HCT116 (cell line): ENCODE measurements around the gene C11orf58. TPM values are rescaled to one million over a fixed set of nuclear protein-coding genes. Genes with fewer than 3 reads are reported as not detected.

ENCODE experiments used
- ATAC-seq: fragments of 200-7000 bp; cut with Tn5 transposase; 2 replicates; pipeline ENCODE4 v1.9.1; 2020; ENCODE audit warnings: mild to moderate bottlenecking, moderate library complexity
- BruUV-seq: library from RNA; stranded (reverse); fragments of 400-500 nt; replicated peaks from 2 replicates; lab custom pipeline; 2021; lab: Mats Ljungman, UMichigan
- CTCF ChIA-PET: fragments of 300-600 bp; sonication (Branson Sonifier 250); formaldehyde crosslinking; loops from one replicate; lab custom pipeline; 2021; ENCODE audit warnings: antibody characterized with exemption; lab: Charles Lee
- POLR2A ChIA-PET: fragments of 300-600, 350-600 bp; sonication (Branson Sonifier 250); formaldehyde crosslinking; loops from one replicate; lab custom pipeline; 2021; ENCODE audit warnings: antibody characterized with exemption; lab: Charles Lee
- RAD21 ChIA-PET, 2 experiments: fragments of 300-600 bp; sonication (Branson Sonifier 250); formaldehyde crosslinking; loops; one replicate each; lab custom pipeline; 2023; ENCODE audit warnings: low total read pairs in 2 of 2; ENCODE audit not compliant: uncharacterized antibody in 2 of 2, unreplicated experiment in 2 of 2, low non-redundant PET in 1 of 2; lab: Charles Lee
- DNase-seq: peaks from one replicate; pipeline ENCODE4 v3.0.0-alpha.2; 2010; ENCODE audit warnings: low read depth, low spot score
- H2AFZ ChIP-seq: fragments of 200-600 bp; shearing (Covaris generic), sonication (generic); 2 replicates; pipeline ENCODE4 v1.6.1; 2017; ENCODE audit warnings: low read depth, mixed run types, mixed read lengths, antibody characterized with exemption, low read length; ENCODE audit not compliant: poor library complexity, severe bottlenecking
- H3K27ac ChIP-seq: 2 replicates; pipeline ENCODE4 v1.5.1; 2012; ENCODE audit warnings: low read depth, low read length
- H3K27me3 ChIP-seq: fragments of 200-600 bp; sonication (generic); 2 replicates; pipeline ENCODE4 v1.6.1; 2016; ENCODE audit warnings: mixed run types, low read length, mixed read lengths; ENCODE audit not compliant: insufficient read depth
- H3K36me3 ChIP-seq, 2 experiments: fragments of 200-500 bp in 1 of 2; fragments of 200-600 bp in 1 of 2; sonication (Bioruptor generic) in 1 of 2; sonication (generic) in 1 of 2; 2 replicates each; pipeline versions ENCODE4 v1.5.1 to v1.6.1; 2014 to 2016; ENCODE audit warnings: low read length in 2 of 2, inconsistent platforms in 1 of 2, mixed read lengths in 1 of 2, mixed run types in 1 of 2; ENCODE audit not compliant: insufficient read depth in 2 of 2, control insufficient read depth in 1 of 2
- H3K4me1 ChIP-seq, 2 experiments: fragments of 200-600 bp in 1 of 2; sonication (generic) in 1 of 2; 2 replicates each; pipeline versions ENCODE4 v1.5.1 to v1.6.1; 2012 to 2017; ENCODE audit warnings: low read length in 2 of 2, inconsistent platforms in 1 of 2, mild to moderate bottlenecking in 1 of 2, mixed read lengths in 1 of 2, mixed run types in 1 of 2, moderate library complexity in 1 of 2; ENCODE audit not compliant: insufficient read depth in 2 of 2, control insufficient read depth in 1 of 2
- H3K4me2 ChIP-seq: fragments of 200-600 bp; sonication (generic); 2 replicates; pipeline ENCODE4 v1.6.1; 2017; ENCODE audit warnings: mixed run types, low read length, mixed read lengths
- H3K4me3 ChIP-seq, 2 experiments: fragments of 200-600 bp in 1 of 2; sonication (generic) in 1 of 2; replicated peaks in 1 of 2; 2 replicates each; pipeline ENCODE4 v1.5.1; 2011 to 2016; ENCODE audit warnings: low read length in 2 of 2, control low read depth in 1 of 2, low read depth in 1 of 2, mild to moderate bottlenecking in 1 of 2, mixed read lengths in 1 of 2, mixed run types in 1 of 2
- H3K79me2 ChIP-seq: fragments of 200-600 bp; sonication (generic); 2 replicates; pipeline ENCODE4 v1.6.1; 2017; ENCODE audit warnings: mild to moderate bottlenecking, mixed run types, low read length, moderate library complexity, mixed read lengths; ENCODE audit not compliant: insufficient read depth
- H3K9ac ChIP-seq: fragments of 200-600 bp; sonication (generic); 2 replicates; pipeline ENCODE4 v1.6.1; 2016; ENCODE audit warnings: low read length, mixed read lengths
- H3K9me2 ChIP-seq: fragments of 200-600 bp; sonication (generic), shearing (Covaris generic); 2 replicates; pipeline ENCODE4 v1.6.1; 2017; ENCODE audit warnings: mixed run types, mild to moderate bottlenecking, moderate library complexity; ENCODE audit not compliant: insufficient read depth
- H3K9me3 ChIP-seq, 2 experiments: fragments of 200-500 bp in 1 of 2; fragments of 200-600 bp in 1 of 2; sonication (Bioruptor generic) in 1 of 2; sonication (generic) in 1 of 2; 2 replicates each; pipeline ENCODE4 v1.6.1; 2014 to 2017; ENCODE audit warnings: low read length in 2 of 2, mixed read lengths in 2 of 2, inconsistent platforms in 1 of 2, low read depth in 1 of 2, mild to moderate bottlenecking in 1 of 2, mixed run types in 1 of 2, moderate library complexity in 1 of 2; ENCODE audit not compliant: control insufficient read depth in 1 of 2, insufficient read depth in 1 of 2
- H4K20me1 ChIP-seq: fragments of 200-600 bp; sonication (generic), shearing (Covaris generic); 2 replicates; pipeline ENCODE4 v1.6.1; 2017; ENCODE audit warnings: mixed run types, mild to moderate bottlenecking, moderate library complexity; ENCODE audit not compliant: insufficient read depth
- CBX3 ChIP-seq: IDR thresholded peaks from 2 replicates; pipeline ENCODE4 v1.6.1; 2012; ENCODE audit warnings: low read depth
- ELF1 ChIP-seq: IDR thresholded peaks from 2 replicates; pipeline ENCODE4 v1.6.1; 2012; ENCODE audit warnings: low read depth, borderline replicate concordance
- EZH2 ChIP-seq: fragments of 200-600 bp; sonication (generic); IDR thresholded peaks from 2 replicates; pipeline ENCODE4 v1.6.1; 2017; ENCODE audit warnings: antibody characterized with exemption, mixed run types
- EZH2phosphoT487 ChIP-seq: fragments of 200-600 bp; IDR thresholded peaks from 2 replicates; pipeline ENCODE4 v1.6.1; 2018; ENCODE audit warnings: antibody characterized with exemption, borderline replicate concordance
- FOSL1 ChIP-seq: IDR thresholded peaks from 2 replicates; pipeline ENCODE4 v1.6.1; 2012; ENCODE audit warnings: low read depth
- JUND ChIP-seq: IDR thresholded peaks from 2 replicates; pipeline ENCODE4 v1.6.1; 2012
- RAD21 ChIP-seq: IDR thresholded peaks from 2 replicates; pipeline ENCODE4 v1.6.1; 2012; ENCODE audit warnings: low read depth, mild to moderate bottlenecking
- SP1 ChIP-seq: IDR thresholded peaks from 2 replicates; pipeline ENCODE4 v1.6.1; 2012; ENCODE audit warnings: low read depth
- SRF ChIP-seq: IDR thresholded peaks from 2 replicates; pipeline ENCODE4 v1.6.1; 2012; ENCODE audit warnings: low read depth
- TCF7L2 ChIP-seq: IDR thresholded peaks from 2 replicates; pipeline ENCODE4 v1.7.0; 2011; ENCODE audit warnings: borderline replicate concordance, inconsistent platforms; ENCODE audit not compliant: insufficient read depth, insufficient read length; ENCODE audit errors: extremely low read depth
- YY1 ChIP-seq: IDR thresholded peaks from 2 replicates; pipeline ENCODE4 v1.6.1; 2011; ENCODE audit warnings: low read length, low read depth, moderate library complexity, mild to moderate bottlenecking; ENCODE audit not compliant: insufficient replicate concordance; ENCODE audit errors: extremely low read depth
- ZNF274 ChIP-seq: fragments of 200-500 bp; sonication (Bioruptor generic); IDR thresholded peaks from 2 replicates; pipeline ENCODE4 v1.6.1; 2014; ENCODE audit warnings: mild to moderate bottlenecking, low read depth, low read length, inconsistent platforms
- intact Hi-C: fragments of 100-400 bp; cut with micrococcal nuclease; formaldehyde crosslinking; loops from 2 replicates; pipeline ENCODE4 v1.10.0; 2022
- total RNA-seq: library from RNA; stranded (reverse); gene quantifications from one replicate; pipeline ENCODE4 v1.2.1, GENCODE V29; 2021; ENCODE audit not compliant: unreplicated experiment
- TF ChIP-seq, protein P1 (sequence below): IDR thresholded peaks from 2 replicates; pipeline ENCODE4 v1.6.1; 2012
- TF ChIP-seq, protein P2 (sequence below): IDR thresholded peaks from 2 replicates; pipeline ENCODE4 v1.6.1; 2012
- TF ChIP-seq, protein P3 (sequence below), 3 experiments: fragments of 200-600 bp in 1 of 3; sonication (generic) in 1 of 3; IDR thresholded peaks in 2 of 3; conservative IDR thresholded peaks in 1 of 3; 2 replicates each; pipeline ENCODE4 v1.5.1; 2012 to 2017; ENCODE audit warnings: low read depth in 2 of 3, low read length in 2 of 3, antibody characterized with exemption in 1 of 3, borderline replicate concordance in 1 of 3, control low read depth in 1 of 3, mild to moderate bottlenecking in 1 of 3, mixed read lengths in 1 of 3, mixed run types in 1 of 3, moderate library complexity in 1 of 3; ENCODE audit not compliant: insufficient read depth in 1 of 3
- TF ChIP-seq, protein P4 (sequence below): IDR thresholded peaks from 2 replicates; pipeline ENCODE4 v1.6.1; 2011; ENCODE audit warnings: mild to moderate bottlenecking, low read length, moderate library complexity; ENCODE audit not compliant: insufficient replicate concordance; ENCODE audit errors: extremely low read depth
- TF ChIP-seq, protein P5 (sequence below): IDR thresholded peaks from 2 replicates; pipeline ENCODE4 v1.6.1; 2012; ENCODE audit warnings: low read depth

The C11orf58 gene
- total RNA-seq, 1 experiment from 2014 or later, result 108 TPM

DNA sequence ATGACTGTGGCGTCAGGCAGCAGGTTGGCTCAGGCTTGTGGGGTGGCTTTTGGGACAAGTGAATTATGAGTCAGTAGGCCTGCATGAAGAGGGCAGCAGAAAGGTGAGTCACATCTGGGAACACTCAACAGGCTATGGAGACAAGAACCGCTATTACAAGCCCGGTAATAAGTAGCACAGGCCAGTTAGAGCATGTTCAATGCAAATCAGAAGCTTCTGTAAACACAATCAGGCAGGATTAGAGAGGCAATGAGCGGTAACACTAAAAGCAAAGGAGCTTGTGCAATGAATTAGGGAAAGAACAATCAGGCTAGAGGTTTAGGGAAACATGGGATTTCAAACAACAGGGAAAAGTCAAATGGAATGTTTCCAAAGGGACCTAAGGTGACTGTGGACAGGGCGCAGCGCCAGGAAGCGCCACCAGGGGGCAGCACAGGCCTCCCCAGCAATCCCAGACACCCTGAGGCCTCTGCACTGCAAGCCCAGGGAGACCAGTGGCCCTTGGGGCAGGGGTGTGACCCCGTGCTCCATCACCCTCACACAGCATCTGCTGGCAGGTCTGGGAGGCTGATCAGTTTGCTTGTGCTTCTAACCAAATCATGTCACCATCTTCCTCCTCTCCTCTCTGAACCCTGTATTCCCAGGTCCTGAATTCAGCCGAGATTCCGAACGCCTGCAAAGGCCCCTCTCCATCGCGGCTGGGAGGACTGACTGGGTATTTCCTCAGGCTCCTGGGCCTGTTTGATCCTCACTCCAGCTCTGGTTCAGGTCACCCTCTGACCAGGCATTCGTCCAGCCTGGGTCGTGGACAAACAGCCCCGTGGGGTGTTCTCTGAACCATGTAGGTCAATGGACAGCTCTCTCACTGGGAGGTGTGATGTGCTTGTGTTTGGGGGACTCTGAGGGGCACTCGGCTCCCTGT is 50.0 kb downstream of the C11orf58 start:
- RAD21 ChIA-PET, result no interaction called here
- H3K4me3 ChIP-seq, result no peak overlapping the region
- ATAC-seq (peak; percentile 83), DNase-seq (peak; percentile 75)
- intact Hi-C loops, result loop anchor here (1.0 to 5.0 kb wide), 3 partner anchors 149 to 275 kb away; no protein-coding TSS in a partner anchor
- H3K27ac ChIP-seq, result peak overlapping the region; percentile 37
- peak overlapping the region; percentile 29; the same call in 1 of the 2 replicates for H3K9ac ChIP-seq
- H3K9me2 ChIP-seq, result no peaks in the 10 kb centered on the region
- peaks cover 28 to 53% of the 10 kb centered on the region in 2 experiments for H3K4me1 ChIP-seq
- no peak overlapping the region for H2AFZ ChIP-seq
- H3K79me2 ChIP-seq, result no peaks in the 10 kb centered on the region
- BruUV-seq, result no TSS peak
- no peaks in the 10 kb centered on the region for H3K9me3 ChIP-seq
- H4K20me1 ChIP-seq, result no peaks in the 10 kb centered on the region
- POLR2A ChIA-PET, result no interaction called here
- no peaks in the 10 kb centered on the region for H3K27me3 ChIP-seq
- peak overlapping the region; percentile 70 for H3K4me2 ChIP-seq
- no peaks in the 10 kb centered on the region for H3K36me3 ChIP-seq
- CTCF ChIA-PET, result interaction anchor here (1.6 to 1.8 kb wide), 2 partner anchors 275 to 304 kb away, joined by 3 to 4 read pairs; no protein-coding TSS in a partner anchor
- TF ChIP-seq CBX3 (no peak; the same call in 1 of the 2 replicates), FOSL1 (peak; percentile 88), EZH2phosphoT487 (no peak), YY1 (no peak), TCF7L2 (no peak), EZH2 (no peak), ZNF274 (no peak), JUND (peak; percentile 91), ELF1 (no peak), RAD21 (peak; percentile 81), SP1 (peak; percentile 74), SRF (no peak)
- TF ChIP-seq, protein P1, sequence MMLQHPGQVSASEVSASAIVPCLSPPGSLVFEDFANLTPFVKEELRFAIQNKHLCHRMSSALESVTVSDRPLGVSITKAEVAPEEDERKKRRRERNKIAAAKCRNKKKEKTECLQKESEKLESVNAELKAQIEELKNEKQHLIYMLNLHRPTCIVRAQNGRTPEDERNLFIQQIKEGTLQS, result no peak
- TF ChIP-seq, protein P2, sequence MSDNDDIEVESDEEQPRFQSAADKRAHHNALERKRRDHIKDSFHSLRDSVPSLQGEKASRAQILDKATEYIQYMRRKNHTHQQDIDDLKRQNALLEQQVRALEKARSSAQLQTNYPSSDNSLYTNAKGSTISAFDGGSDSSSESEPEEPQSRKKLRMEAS, result no peak
- TF ChIP-seq, protein P3, sequence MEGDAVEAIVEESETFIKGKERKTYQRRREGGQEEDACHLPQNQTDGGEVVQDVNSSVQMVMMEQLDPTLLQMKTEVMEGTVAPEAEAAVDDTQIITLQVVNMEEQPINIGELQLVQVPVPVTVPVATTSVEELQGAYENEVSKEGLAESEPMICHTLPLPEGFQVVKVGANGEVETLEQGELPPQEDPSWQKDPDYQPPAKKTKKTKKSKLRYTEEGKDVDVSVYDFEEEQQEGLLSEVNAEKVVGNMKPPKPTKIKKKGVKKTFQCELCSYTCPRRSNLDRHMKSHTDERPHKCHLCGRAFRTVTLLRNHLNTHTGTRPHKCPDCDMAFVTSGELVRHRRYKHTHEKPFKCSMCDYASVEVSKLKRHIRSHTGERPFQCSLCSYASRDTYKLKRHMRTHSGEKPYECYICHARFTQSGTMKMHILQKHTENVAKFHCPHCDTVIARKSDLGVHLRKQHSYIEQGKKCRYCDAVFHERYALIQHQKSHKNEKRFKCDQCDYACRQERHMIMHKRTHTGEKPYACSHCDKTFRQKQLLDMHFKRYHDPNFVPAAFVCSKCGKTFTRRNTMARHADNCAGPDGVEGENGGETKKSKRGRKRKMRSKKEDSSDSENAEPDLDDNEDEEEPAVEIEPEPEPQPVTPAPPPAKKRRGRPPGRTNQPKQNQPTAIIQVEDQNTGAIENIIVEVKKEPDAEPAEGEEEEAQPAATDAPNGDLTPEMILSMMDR (IDR thresholded peaks at IDR 0.05 in 2 of 3, conservative IDR thresholded peaks at IDR 0.05 in 1 of 3; ENCODE audit: borderline replicate concordance in 1 of 3, insufficient read depth in 1 of 3, low read depth in 2 of 3, low read length in 2 of 3), result peak; percentile 72 to 99 (median 98)
- TF ChIP-seq, protein P4, sequence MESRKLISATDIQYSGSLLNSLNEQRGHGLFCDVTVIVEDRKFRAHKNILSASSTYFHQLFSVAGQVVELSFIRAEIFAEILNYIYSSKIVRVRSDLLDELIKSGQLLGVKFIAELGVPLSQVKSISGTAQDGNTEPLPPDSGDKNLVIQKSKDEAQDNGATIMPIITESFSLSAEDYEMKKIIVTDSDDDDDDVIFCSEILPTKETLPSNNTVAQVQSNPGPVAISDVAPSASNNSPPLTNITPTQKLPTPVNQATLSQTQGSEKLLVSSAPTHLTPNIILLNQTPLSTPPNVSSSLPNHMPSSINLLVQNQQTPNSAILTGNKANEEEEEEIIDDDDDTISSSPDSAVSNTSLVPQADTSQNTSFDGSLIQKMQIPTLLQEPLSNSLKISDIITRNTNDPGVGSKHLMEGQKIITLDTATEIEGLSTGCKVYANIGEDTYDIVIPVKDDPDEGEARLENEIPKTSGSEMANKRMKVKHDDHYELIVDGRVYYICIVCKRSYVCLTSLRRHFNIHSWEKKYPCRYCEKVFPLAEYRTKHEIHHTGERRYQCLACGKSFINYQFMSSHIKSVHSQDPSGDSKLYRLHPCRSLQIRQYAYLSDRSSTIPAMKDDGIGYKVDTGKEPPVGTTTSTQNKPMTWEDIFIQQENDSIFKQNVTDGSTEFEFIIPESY, result no peak
- TF ChIP-seq, protein P5, sequence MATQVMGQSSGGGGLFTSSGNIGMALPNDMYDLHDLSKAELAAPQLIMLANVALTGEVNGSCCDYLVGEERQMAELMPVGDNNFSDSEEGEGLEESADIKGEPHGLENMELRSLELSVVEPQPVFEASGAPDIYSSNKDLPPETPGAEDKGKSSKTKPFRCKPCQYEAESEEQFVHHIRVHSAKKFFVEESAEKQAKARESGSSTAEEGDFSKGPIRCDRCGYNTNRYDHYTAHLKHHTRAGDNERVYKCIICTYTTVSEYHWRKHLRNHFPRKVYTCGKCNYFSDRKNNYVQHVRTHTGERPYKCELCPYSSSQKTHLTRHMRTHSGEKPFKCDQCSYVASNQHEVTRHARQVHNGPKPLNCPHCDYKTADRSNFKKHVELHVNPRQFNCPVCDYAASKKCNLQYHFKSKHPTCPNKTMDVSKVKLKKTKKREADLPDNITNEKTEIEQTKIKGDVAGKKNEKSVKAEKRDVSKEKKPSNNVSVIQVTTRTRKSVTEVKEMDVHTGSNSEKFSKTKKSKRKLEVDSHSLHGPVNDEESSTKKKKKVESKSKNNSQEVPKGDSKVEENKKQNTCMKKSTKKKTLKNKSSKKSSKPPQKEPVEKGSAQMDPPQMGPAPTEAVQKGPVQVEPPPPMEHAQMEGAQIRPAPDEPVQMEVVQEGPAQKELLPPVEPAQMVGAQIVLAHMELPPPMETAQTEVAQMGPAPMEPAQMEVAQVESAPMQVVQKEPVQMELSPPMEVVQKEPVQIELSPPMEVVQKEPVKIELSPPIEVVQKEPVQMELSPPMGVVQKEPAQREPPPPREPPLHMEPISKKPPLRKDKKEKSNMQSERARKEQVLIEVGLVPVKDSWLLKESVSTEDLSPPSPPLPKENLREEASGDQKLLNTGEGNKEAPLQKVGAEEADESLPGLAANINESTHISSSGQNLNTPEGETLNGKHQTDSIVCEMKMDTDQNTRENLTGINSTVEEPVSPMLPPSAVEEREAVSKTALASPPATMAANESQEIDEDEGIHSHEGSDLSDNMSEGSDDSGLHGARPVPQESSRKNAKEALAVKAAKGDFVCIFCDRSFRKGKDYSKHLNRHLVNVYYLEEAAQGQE, result no peak
